ENCODE data around the gene AHCYL2. TPM values are rescaled to one million over a fixed set of nuclear protein-coding genes. Genes with fewer than 3 reads are reported as not detected.

AHCYL2 gene
- total RNA-seq, 1 experiment from 2014 or later = 54.6 TPM

GRCh38 chr7:129468087-129468486 lies 243.3 kb downstream of the AHCYL2 start:
- no TSS peak for BruUV-seq (replicated peaks)
- no peaks in the 10 kb centered on the region for H3K4me1 Mint-ChIP-seq (ENCODE audit: low read depth, unreplicated experiment)
- no peak for DNase-seq
- intact Hi-C loops (cut with micrococcal nuclease; ENCODE audit: unreplicated experiment) = no loop called here
- H3K27ac Mint-ChIP-seq (ENCODE audit: unreplicated experiment) = no peak overlapping the region
- no peaks in the 10 kb centered on the region for H3K36me3 Mint-ChIP-seq (ENCODE audit: insufficient read depth, unreplicated experiment)
- H3K9me3 Mint-ChIP-seq (ENCODE audit: low read depth, unreplicated experiment) = no peaks in the 10 kb centered on the region
- H3K27me3 Mint-ChIP-seq (ENCODE audit: unreplicated experiment) = no peaks in the 10 kb centered on the region
- CTCF ChIA-PET = interaction anchor here (3.0 kb wide), 1 partner anchor 100 kb away, joined by 9 read pairs; no protein-coding TSS in a partner anchor
- H3K4me3 Mint-ChIP-seq (ENCODE audit: low read depth, unreplicated experiment) = no peak overlapping the region
- no peak for TF ChIP-seq CTCF (IDR thresholded peaks at IDR 0.05; ENCODE audit: unreplicated experiment)

GRCh38 chr7:129468547-129468946 lies 243.7 kb downstream of the AHCYL2 start:
- TF ChIP-seq CTCF (IDR thresholded peaks at IDR 0.05; ENCODE audit: unreplicated experiment) = no peak
- Mint-ChIP-seq H3K9me3 (ENCODE audit: low read depth, unreplicated experiment) (no peaks in the 10 kb centered on the region), H3K27ac (ENCODE audit: unreplicated experiment) (no peak overlapping the region), H3K27me3 (ENCODE audit: unreplicated experiment) (no peaks in the 10 kb centered on the region), H3K36me3 (ENCODE audit: insufficient read depth, unreplicated experiment) (no peaks in the 10 kb centered on the region), H3K4me3 (ENCODE audit: low read depth, unreplicated experiment) (no peak overlapping the region), H3K4me1 (ENCODE audit: low read depth, unreplicated experiment) (no peaks in the 10 kb centered on the region)
- no peak for DNase-seq
- intact Hi-C loops (cut with micrococcal nuclease; ENCODE audit: unreplicated experiment) = no loop called here
- BruUV-seq (replicated peaks) = no TSS peak
- CTCF ChIA-PET = interaction anchor here (3.0 kb wide), 1 partner anchor 101 kb away, joined by 9 read pairs; no protein-coding TSS in a partner anchor

- CTCF ChIA-PET = interaction anchor here (0.6 to 3.0 kb wide), 2 partner anchors 10 to 102 kb away, joined by 3 to 9 read pairs; no protein-coding TSS in a partner anchor
- no TSS peak for BruUV-seq (replicated peaks)
- Mint-ChIP-seq H3K4me3 (ENCODE audit: low read depth, unreplicated experiment) (no peak overlapping the region), H3K36me3 (ENCODE audit: insufficient read depth, unreplicated experiment) (no peaks in the 10 kb centered on the region), H3K27me3 (ENCODE audit: unreplicated experiment) (no peaks in the 10 kb centered on the region), H3K27ac (ENCODE audit: unreplicated experiment) (no peak overlapping the region), H3K4me1 (ENCODE audit: low read depth, unreplicated experiment) (no peaks in the 10 kb centered on the region), H3K9me3 (ENCODE audit: low read depth, unreplicated experiment) (no peaks in the 10 kb centered on the region)
- no peak for DNase-seq
- intact Hi-C loops (cut with micrococcal nuclease; ENCODE audit: unreplicated experiment) = no loop called here
- TF ChIP-seq CTCF (IDR thresholded peaks at IDR 0.05; ENCODE audit: unreplicated experiment) = no peak
Measured at GRCh38 chr7:129469930-129470329, 245.1 kb downstream of the AHCYL2 start.

DNA sequence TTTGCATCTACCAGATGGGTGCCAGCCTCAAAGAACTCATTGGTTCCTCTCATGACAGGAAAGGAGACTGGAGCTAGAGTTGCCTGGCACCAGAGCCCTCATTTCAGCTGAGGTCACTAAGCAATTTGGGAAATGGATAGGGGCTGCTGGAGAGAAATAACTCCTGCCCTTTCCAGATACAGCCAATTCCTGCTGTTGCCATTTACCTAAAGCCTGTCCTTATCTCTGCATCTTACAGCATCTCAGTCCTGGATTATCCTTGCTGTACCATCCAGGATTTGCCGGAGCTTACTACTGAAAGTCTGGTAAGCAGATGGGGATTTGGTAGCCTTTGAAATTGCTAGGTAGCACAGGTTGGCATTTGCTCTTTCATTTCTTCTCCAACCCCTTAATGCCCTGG lies 245.6 kb downstream of the AHCYL2 start:
- Mint-ChIP-seq H3K27ac (ENCODE audit: unreplicated experiment) (no peak overlapping the region), H3K27me3 (ENCODE audit: unreplicated experiment) (no peaks in the 10 kb centered on the region)
- intact Hi-C loops (cut with micrococcal nuclease; ENCODE audit: unreplicated experiment) = no loop called here

More for the DNA sequence above, 245.6 kb downstream of the AHCYL2 start:
- no peaks in the 10 kb centered on the region for H3K4me1 Mint-ChIP-seq (ENCODE audit: low read depth, unreplicated experiment)
- no peak for DNase-seq
- no peak for TF ChIP-seq CTCF (IDR thresholded peaks at IDR 0.05; ENCODE audit: unreplicated experiment)
- no peak overlapping the region for H3K4me3 Mint-ChIP-seq (ENCODE audit: low read depth, unreplicated experiment)
- no TSS peak for BruUV-seq (replicated peaks)
- H3K9me3 Mint-ChIP-seq (ENCODE audit: low read depth, unreplicated experiment) = no peaks in the 10 kb centered on the region
- H3K36me3 Mint-ChIP-seq (ENCODE audit: insufficient read depth, unreplicated experiment) = no peaks in the 10 kb centered on the region
- CTCF ChIA-PET = interaction anchor here (0.6 to 3.0 kb wide), 2 partner anchors 9 to 103 kb away, joined by 3 to 9 read pairs; no protein-coding TSS in a partner anchor

Data from Calu3 (cell line).